CD4-positive, alpha-beta T cell treated with Interleukin-4 for 4 hours (primary cell): Measurements from ENCODE around the gene RAB43.
"Not testable (repeated sequence)": the region's sequence is repeated elsewhere in the genome, so short reads cannot be mapped to it uniquely, and the experiment has no call there.

Experiments
- DNase-seq: peaks from one replicate; pipeline ENCODE4 v3.0.0-alpha.2; 2020

Gene RAB43

DNA sequence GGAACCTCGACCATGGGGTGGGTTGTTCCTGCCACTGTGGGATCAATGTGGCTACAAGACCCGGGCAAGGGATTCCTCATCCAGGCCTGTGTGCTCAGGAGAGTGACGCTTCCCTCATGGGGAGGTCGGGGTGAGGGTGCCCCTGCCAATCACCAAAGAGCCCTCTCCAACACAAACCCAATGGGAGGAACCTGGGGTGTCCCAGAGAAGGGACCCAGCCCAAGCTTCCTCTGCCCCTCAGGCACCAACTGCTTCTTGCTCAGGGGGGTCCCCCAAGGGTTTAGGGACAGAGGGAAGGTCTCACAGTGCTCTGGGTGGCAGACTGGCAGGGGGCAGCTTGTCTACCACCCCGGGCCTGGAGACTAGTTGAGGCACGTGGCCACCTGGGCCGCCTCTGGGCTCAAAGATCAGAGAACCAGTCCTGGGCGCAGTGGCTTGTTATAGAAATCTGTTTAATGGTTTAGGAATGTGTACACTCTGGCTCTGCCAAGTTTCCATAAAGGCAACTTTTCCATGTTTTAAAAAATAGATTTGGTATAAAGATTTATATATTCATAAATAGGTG, 34.4 kb downstream of the RAB43 start:
- no peak for DNase-seq

DNA sequence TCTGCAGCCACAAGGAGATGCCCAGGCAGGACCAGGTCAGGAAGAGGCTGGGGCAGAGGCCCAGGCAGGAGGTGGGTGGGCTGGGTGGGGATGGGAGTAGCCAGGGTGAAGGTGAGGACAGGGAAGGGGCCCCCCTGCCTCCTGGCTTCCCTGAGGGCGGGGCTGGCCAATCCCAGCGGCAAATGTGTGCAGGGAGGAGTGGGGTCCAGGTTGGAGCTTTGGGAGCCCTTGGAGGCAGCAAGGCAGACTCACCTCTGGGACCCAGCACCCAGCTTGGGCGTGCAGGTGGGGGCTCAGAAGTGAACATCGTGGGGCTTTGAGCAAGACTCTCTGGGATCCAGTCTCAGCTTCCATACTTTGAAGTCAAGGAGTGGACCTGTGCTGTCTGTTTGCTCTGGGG, 35.8 kb downstream of the RAB43 start:
- no peak for DNase-seq

DNA sequence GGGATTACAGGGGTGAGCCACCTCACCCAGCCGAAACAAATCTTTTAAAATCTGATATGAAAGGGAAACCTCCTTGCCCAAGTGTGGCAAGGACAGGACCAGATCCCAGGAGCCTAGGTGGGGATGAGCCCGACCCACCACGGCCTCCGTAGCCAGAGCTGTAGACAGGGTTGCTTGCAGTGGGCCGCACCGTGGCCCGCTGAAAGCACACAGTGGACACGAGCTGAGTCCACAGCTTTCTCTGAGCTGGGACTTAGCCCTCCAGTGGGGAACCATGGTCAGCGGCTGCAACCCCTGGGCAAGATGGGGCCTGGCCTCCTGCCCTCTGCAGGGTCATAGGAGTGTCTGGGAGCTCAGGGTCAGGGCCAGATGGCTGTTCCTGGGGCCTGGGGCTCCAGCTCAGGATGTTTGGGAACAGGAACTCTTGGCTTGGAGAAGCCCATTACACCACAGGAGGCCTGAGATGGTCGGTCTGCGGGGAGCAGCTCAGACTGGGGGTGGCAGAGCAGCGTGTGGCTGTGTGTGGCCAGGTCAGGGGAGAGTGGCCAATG, 36.4 kb downstream of the RAB43 start:
- DNase-seq: no peak

DNA sequence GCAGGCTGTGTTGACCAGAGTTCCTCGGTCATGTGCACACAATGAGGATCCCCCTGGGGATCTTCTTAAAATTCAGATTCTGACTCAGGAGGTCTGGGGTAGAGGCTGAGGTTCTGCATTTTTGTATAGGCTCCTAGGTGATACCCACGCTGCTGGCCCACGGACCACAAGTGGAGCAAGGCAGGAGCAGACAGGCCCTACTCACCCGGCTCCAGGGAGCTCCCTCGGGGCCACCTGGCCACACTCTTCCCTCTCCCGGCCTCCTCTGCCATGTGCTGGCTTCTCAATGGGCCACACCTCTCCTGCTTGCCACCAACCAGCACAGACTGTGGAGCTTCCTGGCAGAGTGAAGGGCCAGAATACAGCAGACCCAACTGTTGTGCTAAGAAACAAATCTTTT, 37.1 kb downstream of the RAB43 start:
- no peak for DNase-seq

DNA sequence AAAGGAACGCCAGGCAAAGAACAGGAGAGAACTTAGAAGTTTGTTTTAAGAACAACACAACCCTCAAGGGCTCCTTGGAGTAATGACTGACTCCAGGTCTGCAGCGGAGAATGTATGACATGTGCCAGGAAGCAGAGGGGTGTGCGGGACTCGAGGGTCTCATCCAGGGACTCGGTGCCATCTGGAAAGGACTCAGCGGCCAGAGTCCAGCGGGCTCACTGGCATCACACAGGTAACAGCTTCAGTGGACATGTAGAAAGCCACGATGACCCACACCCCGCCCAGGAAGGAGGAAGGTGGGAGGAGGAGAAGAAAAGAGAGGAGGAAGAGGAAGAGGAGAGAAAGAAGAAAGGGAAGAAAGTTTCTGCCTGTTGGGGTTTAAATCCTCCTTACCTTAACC, 39.6 kb downstream of the RAB43 start:
- no peak for DNase-seq

DNA sequence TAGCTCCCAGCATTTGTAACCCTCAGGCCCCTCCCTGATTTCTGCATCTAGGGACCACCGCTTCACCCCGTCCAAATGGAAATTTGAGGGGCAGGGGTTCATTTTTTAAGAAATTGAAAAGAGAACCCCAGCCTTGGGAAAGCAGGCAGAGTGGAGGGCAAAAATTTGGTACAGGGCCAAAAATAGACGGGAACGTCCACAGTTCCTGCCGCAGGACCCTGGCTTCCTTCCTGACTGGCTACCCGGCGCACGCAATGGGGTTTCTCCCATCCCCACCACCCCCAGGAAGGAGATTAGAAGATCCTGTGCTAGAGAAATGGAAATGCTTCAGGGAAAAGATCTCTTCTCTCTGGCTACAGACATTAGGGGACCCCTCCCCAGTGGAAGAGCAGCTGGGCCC, 40.1 kb downstream of the RAB43 start:
- no peak for DNase-seq

DNA sequence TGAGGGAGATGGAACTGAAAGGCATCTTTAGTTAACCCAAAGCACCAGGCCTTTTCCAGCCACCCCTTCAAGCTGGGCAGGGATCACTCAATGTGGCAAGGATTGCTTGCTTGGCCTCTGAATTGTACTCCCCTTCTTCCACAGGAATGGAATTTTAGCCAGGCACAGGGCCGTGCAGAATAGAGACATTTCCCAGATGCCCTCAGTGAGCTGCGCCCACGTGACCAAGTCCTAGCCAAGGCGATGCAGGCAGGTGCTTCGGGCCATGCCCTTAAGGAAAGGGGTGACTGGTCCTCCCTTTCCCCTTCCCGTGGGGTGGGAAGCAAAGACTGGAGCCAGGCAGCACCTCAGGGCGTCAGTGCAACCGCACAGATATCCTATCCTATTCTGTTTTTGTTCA, 43.1 kb downstream of the RAB43 start:
- no peak for DNase-seq

DNA sequence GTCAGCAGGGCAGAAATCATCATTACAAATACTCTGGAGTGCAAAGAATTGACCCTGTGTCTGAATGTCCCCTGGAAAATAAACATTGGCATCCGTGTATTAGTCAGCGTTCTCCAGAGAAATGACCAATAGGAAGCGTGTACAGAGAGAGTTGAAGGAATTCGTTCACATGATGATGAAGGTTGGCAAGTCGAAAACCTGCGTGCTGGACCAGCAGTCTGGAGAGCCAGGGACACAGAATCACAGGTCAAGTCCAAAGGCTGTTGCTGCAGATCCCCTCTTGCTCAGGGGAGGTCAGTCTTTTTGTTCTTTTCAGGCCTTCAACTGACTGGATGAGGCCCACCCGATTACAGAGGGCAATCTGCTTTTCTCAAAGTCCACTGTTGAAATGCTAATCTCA, 44.4 kb downstream of the RAB43 start:
- DNase-seq: no peak

DNA sequence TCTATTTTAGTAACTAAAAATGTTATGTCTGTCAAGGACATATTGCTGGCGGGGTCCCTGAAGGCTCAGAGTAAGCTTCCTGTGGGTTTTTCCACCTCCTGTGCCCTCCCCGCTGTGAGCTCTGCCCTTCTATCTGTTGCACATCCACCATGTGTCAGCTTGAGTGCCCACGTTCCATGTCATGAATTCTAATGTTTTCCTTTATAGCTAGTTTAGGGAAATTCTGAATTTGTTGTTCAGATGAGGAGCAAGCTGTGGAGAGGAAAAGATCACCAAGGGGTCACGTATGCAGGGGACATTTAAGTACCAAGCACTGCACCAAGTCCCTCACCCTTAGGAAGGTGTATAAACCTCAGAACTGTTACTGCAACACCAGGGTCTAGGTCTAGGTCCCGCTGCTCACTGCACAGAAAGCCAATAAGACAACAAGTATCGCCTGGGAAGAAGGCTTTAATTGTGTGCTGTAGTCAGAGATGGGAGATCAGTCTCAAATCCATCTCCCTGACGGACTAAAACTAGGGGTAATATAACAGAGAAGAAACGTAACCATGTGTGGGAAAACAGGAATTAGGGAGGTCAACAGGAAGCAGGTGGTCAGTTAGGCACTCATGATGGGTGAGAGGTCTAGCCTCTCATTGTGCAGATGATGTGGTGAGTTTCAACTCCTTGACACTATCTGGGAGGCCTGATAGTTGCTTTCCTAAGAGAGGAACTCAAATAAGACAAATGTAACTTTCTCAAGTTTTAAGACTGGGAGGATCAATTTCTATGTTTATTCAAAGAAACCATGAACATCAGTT, 51.3 kb downstream of the RAB43 start:
- no peak for DNase-seq

DNA sequence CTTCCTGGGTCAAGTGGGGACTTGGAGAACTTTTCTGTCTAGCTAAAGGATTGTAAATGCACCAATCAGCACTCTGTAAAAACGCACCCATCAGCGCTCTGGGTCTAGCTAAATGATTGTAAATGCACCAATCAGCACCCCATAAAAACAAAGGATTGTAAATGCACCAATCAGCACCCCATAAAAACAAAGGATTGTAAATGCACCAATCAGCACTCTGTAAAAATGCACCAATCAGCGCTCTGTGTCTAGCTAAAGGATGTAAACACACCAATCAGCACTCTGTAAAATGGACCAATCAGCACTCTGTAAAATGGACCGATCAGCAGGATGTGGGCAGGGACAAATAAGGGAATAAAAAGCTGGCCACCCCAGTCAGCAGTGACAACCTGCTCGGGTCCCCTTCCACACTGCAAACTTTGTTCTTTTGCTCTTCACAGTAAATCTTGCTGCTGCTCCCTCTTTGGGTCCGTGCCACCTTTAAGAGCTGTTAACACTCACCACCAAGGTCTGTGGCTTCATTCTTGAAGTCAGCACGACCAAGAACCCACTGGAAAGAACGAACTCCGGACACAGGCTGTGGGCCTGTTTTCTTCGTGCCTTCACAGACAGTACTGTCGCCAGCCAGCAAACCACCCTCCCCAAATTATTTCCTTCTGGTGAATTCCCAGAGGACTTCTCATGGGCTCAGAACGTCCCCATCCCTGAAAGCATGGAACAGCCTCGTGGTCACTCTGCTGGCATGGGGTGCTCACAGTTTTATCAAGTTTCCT, 52.1 kb downstream of the RAB43 start:
- DNase-seq: not testable (repeated sequence)

DNA sequence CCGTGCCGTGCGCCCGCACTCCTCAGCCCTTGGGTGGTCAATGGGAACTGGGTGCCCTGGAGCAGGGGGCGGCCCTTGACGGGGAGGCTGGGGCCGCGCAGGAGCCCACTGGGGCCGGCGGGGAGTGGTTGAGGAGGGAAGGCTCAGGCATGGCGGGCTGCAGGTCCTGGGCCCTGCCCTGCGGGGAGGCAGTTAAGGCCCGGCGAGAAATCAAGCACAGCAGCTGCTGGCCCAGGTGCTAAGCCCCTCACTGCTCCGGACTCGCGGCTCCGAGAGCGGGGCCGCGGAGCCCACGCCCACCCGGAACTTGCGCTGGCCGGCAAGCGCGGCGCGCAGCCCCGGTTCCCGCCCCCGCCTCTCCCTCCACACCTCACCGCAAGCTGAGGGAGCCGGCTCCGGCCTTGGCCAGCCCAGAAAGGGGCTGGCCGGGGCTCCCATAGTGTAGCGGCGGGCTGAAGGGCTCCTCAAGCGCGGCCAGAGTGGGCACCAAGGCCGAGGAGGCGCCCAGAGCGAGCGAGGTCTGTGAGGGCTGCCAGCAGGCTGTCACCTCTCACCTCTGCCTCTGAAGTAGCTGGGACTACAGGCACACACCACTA, 53.2 kb downstream of the RAB43 start:
- DNase-seq: no peak

DNA sequence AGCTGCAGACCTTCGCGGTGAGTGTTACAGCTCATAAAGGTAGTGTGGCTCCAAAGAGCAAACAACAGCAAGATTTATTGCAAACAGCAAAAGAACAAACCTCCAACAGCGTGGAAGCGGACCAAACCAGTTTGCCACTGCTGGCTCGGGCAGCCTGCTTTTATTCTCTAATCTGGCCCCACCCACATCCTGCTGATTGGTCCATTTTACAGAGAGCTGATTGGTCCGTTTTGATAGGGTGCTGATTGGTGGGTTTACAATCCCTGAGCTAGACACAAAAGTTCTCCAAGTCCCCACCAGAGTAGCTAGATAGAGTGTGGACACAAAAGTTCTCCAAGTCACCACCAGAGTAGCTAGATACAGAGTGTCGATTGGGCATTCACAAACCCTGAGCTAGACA, 53.9 kb downstream of the RAB43 start:
- not testable (repeated sequence) for DNase-seq

DNA sequence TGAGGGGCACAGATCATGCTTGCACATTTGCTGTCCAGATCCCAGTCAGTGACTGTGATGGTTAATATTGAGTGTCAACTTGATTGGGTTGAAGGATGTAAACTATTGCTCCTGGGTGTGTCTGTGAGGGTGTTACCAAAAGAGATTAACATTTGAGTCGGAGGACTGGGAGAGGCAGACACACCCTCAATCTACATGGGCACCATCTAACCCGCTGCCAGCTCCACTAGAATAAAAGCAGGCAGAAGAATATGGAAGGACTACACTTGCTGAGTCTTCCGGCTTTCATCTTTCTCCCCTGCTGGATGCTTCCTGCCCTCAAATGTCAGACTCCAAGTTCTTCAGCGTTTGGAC, 55.9 kb downstream of the RAB43 start:
- DNase-seq: no peak

DNA sequence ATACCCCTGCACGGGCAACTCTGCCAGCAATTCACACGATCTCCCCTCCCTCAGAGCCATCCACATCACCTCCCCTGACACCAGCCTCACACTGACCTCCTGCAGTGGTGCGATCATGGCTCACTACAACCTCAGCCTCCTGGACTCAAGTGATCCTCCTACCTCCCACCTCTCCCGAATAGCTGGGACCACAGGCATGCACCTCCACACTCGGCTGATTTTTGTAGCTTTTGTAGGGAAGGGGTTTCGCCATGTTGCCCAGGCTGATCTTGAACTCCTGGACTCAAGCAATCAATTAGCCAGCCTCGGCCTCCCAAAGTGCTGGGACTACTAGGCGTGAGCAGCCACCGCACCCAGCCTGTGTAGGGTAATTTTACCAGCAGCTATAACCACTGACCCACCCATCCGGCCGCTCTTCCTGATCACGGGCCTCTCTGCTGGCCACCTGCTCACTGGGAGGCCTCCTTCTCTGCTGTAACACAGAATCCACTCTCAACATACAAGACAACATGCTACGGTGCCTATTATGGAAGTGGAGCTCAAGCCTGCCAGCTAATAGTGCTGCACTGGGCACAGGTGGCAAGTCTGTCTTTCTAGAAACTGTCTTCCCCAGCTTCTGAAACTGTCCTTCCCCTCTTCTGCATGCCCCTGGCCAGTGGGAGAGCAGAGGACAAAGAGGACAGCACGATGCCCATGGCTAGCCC, 56.4 kb downstream of the RAB43 start:
- DNase-seq: no peak

DNA sequence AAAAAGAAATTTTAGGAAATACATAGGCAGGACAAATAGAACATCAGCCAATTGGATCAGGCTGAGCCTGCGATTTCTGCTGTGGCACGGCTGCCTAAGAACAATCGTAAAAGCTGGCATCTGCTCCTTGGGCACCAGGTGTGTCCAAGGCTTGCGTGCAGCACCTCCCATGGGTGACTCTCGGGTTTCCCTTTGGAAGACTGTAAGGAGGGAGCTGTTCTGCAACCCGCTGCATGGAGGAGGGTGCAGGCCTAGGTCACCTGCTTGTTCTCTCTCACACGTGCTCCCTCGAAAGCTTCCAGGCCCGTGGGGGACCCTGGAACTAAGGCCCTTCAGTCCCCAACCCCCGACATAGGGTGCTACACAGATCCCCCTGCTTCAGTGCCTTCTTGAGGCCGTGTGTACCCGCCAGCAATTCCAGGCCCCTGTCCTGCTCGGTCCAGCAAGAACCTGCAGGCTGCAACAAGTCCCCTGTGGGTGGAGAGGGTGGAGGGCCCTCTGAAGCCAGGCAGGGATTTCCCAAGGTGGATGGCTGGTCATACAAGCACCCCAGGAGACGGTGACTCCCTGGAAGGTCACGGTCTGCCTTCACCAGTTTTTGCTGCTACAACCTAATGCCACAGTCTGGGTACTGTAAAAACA, 57.6 kb downstream of the RAB43 start:
- no peak for DNase-seq

DNA sequence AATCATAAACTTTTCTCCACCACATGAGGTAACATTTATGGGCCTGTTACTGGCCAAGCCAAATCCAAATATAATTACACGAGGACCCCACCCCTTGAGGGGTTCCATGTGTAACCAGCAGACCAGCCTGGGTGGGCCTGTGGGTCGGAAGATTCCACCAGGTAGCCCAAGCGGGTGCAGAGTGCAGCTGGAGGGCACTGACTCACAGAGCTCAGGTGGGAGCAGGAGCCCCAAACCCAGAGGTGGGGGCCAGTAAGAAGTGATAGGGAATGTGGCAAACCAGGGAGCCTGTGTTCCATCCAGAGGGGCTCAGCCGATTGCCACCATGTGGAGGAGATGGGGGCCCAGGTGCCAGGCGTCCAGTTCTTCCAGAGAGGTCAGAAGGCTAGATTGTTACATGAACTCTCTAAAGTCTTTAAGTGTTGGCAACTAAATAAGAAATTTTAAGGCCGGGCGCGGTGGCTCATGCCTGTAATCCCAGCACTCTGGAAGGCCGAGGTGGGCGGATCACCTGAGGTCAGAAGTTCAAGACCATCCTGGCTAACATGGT, 58.4 kb downstream of the RAB43 start:
- DNase-seq: no peak

DNA sequence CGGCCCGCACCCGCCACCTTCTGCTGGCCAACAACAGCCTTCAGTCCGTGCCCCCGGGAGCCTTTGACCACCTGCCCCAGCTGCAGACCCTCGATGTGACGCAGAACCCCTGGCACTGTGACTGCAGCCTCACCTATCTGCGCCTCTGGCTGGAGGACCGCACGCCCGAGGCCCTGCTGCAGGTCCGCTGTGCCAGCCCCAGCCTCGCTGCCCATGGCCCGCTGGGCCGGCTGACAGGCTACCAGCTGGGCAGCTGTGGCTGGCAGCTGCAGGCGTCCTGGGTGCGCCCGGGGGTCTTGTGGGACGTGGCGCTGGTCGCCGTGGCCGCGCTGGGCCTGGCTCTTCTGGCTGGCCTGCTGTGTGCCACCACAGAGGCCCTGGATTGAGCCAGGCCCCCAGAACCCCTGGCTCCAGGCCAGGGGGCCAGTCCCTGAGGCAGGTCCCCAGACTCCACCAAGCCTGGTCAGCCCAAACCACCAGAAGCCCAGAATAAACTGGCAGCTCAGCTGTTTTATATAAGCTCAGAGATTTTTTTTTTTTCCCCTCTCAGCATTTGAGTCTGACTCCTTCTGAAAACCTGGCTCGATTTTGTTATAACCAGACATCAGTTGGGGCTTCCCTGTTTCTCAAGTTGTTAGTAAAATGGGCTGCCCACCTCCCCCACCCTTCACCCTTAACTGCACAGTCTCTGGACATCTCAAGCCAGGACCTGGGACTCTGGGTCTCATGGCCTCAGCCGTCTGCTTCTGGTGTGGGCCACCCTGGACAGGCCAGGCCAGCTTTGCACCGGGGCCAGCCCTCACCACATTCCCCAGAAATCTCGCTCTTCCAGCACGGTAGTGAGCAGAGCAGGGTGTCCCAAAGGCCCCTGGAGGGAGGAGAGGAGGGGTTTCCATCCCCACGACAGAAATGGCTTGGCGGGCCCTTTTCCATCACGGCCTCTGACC, 59.4 kb downstream of the RAB43 start:
- DNase-seq: no peak

DNA sequence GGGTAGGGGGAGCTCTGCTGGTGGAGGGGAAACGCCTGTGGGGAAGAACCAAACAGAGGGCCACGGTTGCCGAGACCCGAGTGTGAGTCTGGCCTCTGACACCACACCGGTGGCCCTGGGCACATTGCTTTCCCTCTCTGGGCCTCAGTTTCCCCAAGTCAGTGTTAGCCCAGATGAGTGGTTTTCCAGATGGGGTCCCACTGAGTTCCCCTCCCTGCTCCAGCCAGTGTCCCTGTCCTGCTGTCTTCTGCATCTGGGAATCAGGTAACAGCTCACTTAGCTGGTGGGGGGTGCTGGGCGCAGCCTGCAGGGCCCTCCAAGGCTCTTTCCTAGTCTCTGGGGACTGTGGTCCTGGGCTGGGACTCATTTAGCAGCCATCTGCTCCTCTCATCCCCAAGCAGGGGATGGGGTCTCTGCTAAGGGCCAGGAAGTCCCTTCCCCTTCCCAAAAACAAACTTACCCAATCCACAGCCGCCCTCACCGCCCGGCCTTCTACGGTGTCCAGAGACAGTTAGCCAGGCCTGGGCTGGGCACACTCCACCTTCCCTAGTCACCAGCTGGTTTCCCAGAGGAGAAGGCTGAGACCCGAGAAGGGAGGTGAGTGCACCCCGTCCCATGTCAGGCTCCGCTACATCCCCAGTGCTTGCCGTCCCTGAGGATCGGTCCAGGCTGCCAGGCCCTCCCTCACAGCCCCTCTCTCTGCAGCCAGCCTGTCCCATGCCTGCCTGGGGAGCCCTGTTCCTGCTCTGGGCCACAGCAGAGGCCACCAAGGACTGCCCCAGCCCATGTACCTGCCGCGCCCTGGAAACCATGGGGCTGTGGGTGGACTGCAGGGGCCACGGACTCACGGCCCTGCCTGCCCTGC, 60.3 kb downstream of the RAB43 start:
- DNase-seq: no peak

DNA sequence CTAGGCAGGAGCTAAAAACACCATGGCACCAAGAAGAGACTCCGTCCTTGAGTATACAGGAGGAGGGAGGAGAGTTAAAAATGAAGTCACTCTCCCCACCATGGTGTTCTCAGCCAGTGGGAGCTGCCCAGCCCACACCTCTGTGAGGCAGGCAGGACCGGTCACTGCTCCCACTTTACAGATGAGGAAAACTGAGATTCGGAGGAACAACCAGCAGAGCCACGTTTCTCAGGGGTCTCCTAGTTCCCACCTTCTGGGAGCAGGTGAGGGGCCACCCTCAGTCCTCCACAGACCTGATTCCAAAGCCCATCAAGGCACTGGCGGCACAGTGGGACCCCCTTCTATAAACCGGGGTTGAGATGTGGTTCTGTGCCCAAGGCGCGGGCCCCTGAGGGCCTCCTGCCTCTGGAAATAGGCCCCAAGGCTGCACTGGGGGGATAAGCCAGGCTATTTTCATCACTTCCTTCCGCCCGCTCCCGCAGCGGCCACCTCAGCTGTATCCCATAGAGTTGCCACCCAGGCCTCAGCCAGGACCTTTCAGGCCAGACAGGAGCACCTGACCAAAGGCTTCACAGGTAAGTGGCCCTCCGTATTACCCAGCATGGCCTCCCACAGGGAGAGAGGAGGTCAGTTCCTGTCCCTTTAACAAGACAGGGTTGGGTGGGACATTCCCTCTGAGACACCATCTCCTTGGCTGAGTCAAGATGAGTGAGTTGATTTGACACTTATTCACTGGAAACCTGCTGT, 61.2 kb downstream of the RAB43 start, which contains the start of gene GP9:
GP9 (plus strand) TSS at position 504 of the 747 bp plus-strand sequence. CDS start 961 bp downstream, outside the sequence.
- DNase-seq: no peak
